ENCODE results near the gene PUM2.

Gene PUM2

DNA sequence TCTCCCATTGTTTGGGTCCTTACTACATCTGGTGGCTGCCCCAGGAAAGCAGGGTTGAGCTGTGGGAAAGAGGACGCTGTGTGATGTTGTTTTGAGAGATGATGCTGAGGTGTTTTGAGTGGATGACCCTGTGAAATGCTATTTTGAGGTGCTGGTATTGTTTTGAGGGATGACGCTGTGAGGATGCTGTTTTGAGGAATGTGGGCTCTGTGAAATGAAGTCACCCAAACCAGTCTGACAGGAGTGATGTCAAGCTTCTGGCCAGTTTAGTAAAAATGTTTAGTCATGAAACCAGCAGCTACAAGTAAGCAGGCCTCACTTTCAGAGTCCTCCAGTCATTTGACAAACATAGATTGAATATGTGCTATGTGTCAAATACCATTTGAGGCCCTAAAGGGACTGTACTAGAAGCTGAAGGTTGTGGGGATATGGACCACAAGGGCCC, 16.1 kb upstream of the PUM2 start:
- no peak overlapping the region for H3K4me3 ChIP-seq (ENCODE audit: low read length)
- no peaks in the 10 kb centered on the region for H3K36me3 ChIP-seq (ENCODE audit: insufficient read depth, low read length)
- 87% methylated on average over 2 of the region's 2 CpGs for WGBS
- H3K9ac ChIP-seq (ENCODE audit: low read depth, low read length) = no peak overlapping the region
- no peaks in the 10 kb centered on the region for H3K27me3 ChIP-seq (ENCODE audit: insufficient read depth, low read length)
- no peak overlapping the region for H3K27ac ChIP-seq (ENCODE audit: low read depth, low read length)
- H3K4me1 ChIP-seq (ENCODE audit: insufficient read depth, low read length) = no peaks in the 10 kb centered on the region
- H3K9me3 ChIP-seq (ENCODE audit: insufficient read depth, low read depth, low read length) = no peaks in the 10 kb centered on the region

- no peaks in the 10 kb centered on the region for H3K36me3 ChIP-seq (ENCODE audit: insufficient read depth, low read length)
- H3K9ac ChIP-seq (ENCODE audit: low read depth, low read length) = no peak overlapping the region
- 92% methylated on average over 7 of the region's 7 CpGs for WGBS
- no peak overlapping the region for H3K27ac ChIP-seq (ENCODE audit: low read depth, low read length)
- no peak overlapping the region for H3K4me3 ChIP-seq (ENCODE audit: low read length)
- H3K27me3 ChIP-seq (ENCODE audit: insufficient read depth, low read length) = no peaks in the 10 kb centered on the region
- H3K9me3 ChIP-seq (ENCODE audit: insufficient read depth, low read depth, low read length) = no peaks in the 10 kb centered on the region
- H3K4me1 ChIP-seq (ENCODE audit: insufficient read depth, low read length) = no peaks in the 10 kb centered on the region
Observed at GRCh38 chr2:20365249-20365817, 14.7 kb upstream of the PUM2 start.

DNA sequence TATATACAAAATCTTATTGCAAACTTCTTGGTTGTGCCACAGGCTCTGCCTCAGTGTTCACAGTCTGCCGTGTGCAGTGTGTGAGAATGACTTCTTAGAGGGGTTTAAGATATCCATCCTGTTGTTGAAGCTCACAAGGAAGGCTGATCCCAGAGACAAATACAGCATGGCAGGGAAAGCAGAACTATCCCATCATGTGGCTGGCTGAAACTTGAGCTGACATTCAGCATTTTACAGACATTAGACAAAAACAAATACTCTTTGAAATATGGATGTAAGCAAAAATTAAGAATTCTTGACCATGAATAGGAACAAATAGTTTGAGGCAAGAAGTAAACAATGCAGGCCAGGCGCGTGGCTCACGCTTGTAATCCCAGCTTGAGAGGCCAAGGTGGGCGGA, 12.9 kb upstream of the PUM2 start:
- H3K27me3 ChIP-seq (ENCODE audit: insufficient read depth, low read length) = no peaks in the 10 kb centered on the region
- no peak overlapping the region for H3K4me3 ChIP-seq (ENCODE audit: low read length)
- no peak overlapping the region for H3K9ac ChIP-seq (ENCODE audit: low read depth, low read length)
- H3K4me1 ChIP-seq (ENCODE audit: insufficient read depth, low read length) = no peaks in the 10 kb centered on the region
- 89% methylated on average over 5 of the region's 5 CpGs for WGBS
- no peaks in the 10 kb centered on the region for H3K9me3 ChIP-seq (ENCODE audit: insufficient read depth, low read depth, low read length)
- no peaks in the 10 kb centered on the region for H3K36me3 ChIP-seq (ENCODE audit: insufficient read depth, low read length)
- H3K27ac ChIP-seq (ENCODE audit: low read depth, low read length) = no peak overlapping the region

- Histone ChIP-seq H3K27me3 (ENCODE audit: insufficient read depth, low read length) (no peaks in the 10 kb centered on the region), H3K9me3 (ENCODE audit: insufficient read depth, low read depth, low read length) (no peaks in the 10 kb centered on the region), H3K36me3 (ENCODE audit: insufficient read depth, low read length) (no peaks in the 10 kb centered on the region), H3K4me1 (ENCODE audit: insufficient read depth, low read length) (no peaks in the 10 kb centered on the region), H3K9ac (ENCODE audit: low read depth, low read length) (no peak overlapping the region), H3K4me3 (ENCODE audit: low read length) (no peak overlapping the region), H3K27ac (ENCODE audit: low read depth, low read length) (no peak overlapping the region)
- WGBS = 94% methylated on average over 5 of the region's 5 CpGs
Observed at GRCh38 chr2:20362701-20363435, 12.2 kb upstream of the PUM2 start.

DNA sequence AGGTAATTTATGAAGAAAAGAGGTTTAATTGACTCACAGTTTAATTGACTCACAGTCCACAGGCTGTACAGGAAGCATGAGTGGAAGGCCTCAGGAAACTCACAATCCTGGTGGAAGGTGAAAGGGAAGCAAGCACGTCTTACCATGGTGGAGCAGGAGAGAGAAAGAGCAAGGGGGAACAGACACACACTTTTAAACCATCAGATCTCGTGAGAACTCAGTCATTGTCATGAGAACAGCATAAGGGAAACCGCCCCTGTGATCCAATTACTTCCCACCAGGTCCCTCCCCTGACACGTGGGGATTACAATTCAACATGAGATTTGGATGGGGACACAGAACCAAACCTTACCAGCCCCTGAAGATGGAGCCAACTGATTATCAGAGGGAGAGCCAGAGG, 11.2 kb upstream of the PUM2 start:
- 94% methylated on average over 4 of the region's 4 CpGs for WGBS
- Histone ChIP-seq H3K27ac (ENCODE audit: low read depth, low read length) (no peak overlapping the region), H3K9ac (ENCODE audit: low read depth, low read length) (no peak overlapping the region), H3K4me1 (ENCODE audit: insufficient read depth, low read length) (no peaks in the 10 kb centered on the region), H3K4me3 (ENCODE audit: low read length) (no peak overlapping the region), H3K27me3 (ENCODE audit: insufficient read depth, low read length) (no peaks in the 10 kb centered on the region), H3K36me3 (ENCODE audit: insufficient read depth, low read length) (no peaks in the 10 kb centered on the region), H3K9me3 (ENCODE audit: insufficient read depth, low read depth, low read length) (no peaks in the 10 kb centered on the region)

DNA sequence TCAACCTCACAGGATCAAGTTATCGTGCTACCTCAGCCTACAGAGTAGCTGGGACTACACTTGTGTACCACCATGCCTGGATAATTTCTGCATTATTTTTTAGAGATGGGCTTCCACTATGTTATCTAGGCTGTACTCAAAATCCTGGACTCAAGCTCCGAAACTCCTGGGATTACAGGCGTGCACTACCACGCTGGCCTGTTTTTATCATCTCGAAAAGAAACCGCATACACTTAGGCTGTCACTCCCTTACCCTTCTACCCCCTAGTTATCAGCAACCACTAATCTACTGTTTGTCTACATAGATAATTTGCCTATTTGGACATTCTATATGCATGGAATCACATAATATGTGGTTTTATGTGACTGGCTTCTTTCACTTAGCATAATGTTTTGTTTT, 8.5 kb upstream of the PUM2 start:
- Histone ChIP-seq H3K4me1 (ENCODE audit: insufficient read depth, low read length) (no peaks in the 10 kb centered on the region), H3K9me3 (ENCODE audit: insufficient read depth, low read depth, low read length) (no peaks in the 10 kb centered on the region)
- 96% methylated on average over 6 of the region's 6 CpGs for WGBS

DNA sequence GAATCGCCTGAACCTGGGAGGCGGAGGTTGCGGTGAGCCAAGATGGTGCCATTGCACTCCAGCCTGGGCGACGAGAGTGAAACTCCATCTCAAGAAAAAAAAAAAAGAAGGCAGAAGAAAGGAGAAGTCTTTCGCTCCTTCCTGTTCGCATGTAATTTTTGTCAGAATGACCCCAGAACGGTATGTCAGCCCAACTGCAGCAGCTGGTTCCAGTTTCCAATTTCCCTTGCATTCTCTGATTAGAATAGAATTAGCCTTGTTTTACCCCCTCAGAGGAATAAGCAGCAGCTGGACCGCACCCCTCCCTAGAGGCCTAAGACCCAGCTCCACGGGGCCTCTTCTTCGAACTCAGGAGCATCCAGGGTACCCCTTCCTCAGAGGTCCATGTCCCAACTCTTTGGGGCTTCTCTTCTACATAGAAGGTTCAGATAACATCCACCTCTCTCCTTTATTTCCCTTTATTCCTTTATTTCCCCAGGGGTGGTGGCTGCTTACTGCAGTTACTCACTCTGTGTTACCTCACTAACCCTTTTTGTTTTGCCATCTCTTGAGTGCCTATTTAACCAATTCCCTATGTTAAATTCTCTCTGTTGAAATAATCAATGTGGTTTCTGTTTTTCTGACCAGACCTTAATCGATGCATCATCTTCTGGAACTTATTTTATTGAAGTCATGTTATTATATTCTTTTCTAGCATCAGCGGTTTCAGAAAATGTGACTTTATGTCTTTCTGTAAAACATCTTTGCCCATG, 7.2 kb upstream of the PUM2 start:
- Histone ChIP-seq H3K9ac (ENCODE audit: low read depth, low read length) (no peak overlapping the region), H3K4me1 (ENCODE audit: insufficient read depth, low read length) (peaks cover 6% of the 10 kb centered on the region; the same call in 1 of the 2 replicates), H3K27me3 (ENCODE audit: insufficient read depth, low read length) (no peaks in the 10 kb centered on the region), H3K4me3 (ENCODE audit: low read length) (no peak overlapping the region), H3K36me3 (ENCODE audit: insufficient read depth, low read length) (no peaks in the 10 kb centered on the region), H3K9me3 (ENCODE audit: insufficient read depth, low read depth, low read length) (no peaks in the 10 kb centered on the region), H3K27ac (ENCODE audit: low read depth, low read length) (no peak overlapping the region)
- 96% methylated on average over 12 of the region's 13 CpGs for WGBS

More for the DNA sequence above, 8.5 kb upstream of the PUM2 start:
- no peak overlapping the region for H3K4me3 ChIP-seq (ENCODE audit: low read length)
- H3K36me3 ChIP-seq (ENCODE audit: insufficient read depth, low read length) = no peaks in the 10 kb centered on the region
- H3K27ac ChIP-seq (ENCODE audit: low read depth, low read length) = no peak overlapping the region
- no peaks in the 10 kb centered on the region for H3K27me3 ChIP-seq (ENCODE audit: insufficient read depth, low read length)
- H3K9ac ChIP-seq (ENCODE audit: low read depth, low read length) = no peak overlapping the region

DNA sequence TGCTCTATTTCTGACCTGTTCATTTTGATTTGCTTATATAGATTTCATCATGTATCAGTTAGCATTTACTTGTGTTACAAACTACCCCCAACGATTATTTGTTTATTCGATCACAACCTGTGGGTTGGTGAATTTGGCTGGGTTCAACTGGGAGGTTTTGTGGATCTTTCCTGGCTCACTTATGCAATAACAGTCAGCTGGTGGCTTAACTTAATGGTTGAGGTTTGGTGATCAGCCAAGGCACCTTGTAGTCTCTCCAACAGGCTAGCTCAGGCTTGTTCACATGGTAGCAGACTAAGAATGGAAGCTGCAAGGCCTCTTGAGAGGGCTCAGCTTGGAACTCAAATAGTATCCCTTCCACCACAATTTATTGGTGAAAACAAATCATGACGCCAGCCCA, 5.4 kb upstream of the PUM2 start:
- Histone ChIP-seq H3K36me3 (ENCODE audit: insufficient read depth, low read length) (no peaks in the 10 kb centered on the region), H3K9ac (ENCODE audit: low read depth, low read length) (no peak overlapping the region), H3K4me3 (ENCODE audit: low read length) (no peak overlapping the region), H3K27me3 (ENCODE audit: insufficient read depth, low read length) (no peaks in the 10 kb centered on the region), H3K27ac (ENCODE audit: low read depth, low read length) (no peak overlapping the region), H3K4me1 (ENCODE audit: insufficient read depth, low read length) (peaks cover 22% of the 10 kb centered on the region), H3K9me3 (ENCODE audit: insufficient read depth, low read depth, low read length) (no peaks in the 10 kb centered on the region)
- 97% methylated on average over 2 of the region's 3 CpGs for WGBS

GRCh38 chr2:20355131-20355530, 4.5 kb upstream of the PUM2 start:
- Histone ChIP-seq H3K4me1 (ENCODE audit: insufficient read depth, low read length) (peaks cover 22% of the 10 kb centered on the region), H3K27me3 (ENCODE audit: insufficient read depth, low read length) (no peaks in the 10 kb centered on the region), H3K27ac (ENCODE audit: low read depth, low read length) (no peak overlapping the region), H3K4me3 (ENCODE audit: low read length) (no peak overlapping the region), H3K9me3 (ENCODE audit: insufficient read depth, low read depth, low read length) (no peaks in the 10 kb centered on the region), H3K9ac (ENCODE audit: low read depth, low read length) (no peak overlapping the region), H3K36me3 (ENCODE audit: insufficient read depth, low read length) (no peaks in the 10 kb centered on the region)
- WGBS = 91% methylated on average over 2 of the region's 2 CpGs

DNA sequence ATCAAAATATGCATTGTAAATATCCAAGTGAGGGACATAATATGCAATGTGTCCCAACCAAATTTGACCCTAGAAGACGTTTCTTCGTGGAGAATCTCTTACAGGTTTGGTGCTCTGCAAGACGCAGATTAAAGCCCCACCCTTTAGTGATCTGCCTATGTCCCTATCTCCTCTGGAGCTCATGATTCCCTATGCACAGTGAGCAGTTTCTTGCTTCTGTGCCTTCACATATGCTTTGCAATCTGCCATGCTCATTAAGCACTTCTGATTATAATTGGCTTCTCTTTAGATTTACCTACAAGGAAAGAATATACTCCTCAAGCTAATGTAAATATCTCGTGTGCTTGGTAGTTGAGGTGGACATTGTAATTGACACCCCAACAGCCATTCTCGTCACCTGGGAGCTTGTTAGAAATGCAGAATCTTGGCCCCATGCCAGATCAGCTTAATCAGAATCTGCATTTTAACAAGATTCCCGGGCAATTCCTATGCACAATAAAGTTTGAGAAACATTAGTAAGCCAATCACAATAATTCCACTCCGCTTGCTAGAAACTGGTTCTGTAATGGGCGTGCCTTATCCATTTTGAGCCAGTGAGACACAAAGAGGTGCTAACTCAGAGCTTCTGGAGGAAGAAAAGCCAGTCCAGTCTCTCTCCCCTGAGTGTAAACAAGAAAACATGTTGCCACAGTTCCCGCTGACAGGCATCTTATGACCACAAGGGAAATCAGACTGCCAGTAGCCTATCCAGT, 2.8 kb upstream of the PUM2 start:
- Histone ChIP-seq H3K27me3 (ENCODE audit: insufficient read depth, low read length) (no peaks in the 10 kb centered on the region), H3K27ac (ENCODE audit: low read depth, low read length) (no peak overlapping the region), H3K4me3 (ENCODE audit: low read length) (no peak overlapping the region), H3K4me1 (ENCODE audit: insufficient read depth, low read length) (peaks cover 31% of the 10 kb centered on the region), H3K36me3 (ENCODE audit: insufficient read depth, low read length) (peaks cover 3% of the 10 kb centered on the region), H3K9ac (ENCODE audit: low read depth, low read length) (no peak overlapping the region), H3K9me3 (ENCODE audit: insufficient read depth, low read depth, low read length) (no peaks in the 10 kb centered on the region)
- 75% methylated on average over 9 of the region's 9 CpGs for WGBS

Data from HUES64 (cell line).